LNCaP clone FGC (cell line): ENCODE measurements around the gene NAT10.

Source experiments
- DNase-seq: peaks from one replicate; pipeline ENCODE4 v3.0.0-alpha.2; 2011; ENCODE audit warnings: low read depth
- H3K4me3 ChIP-seq: 2 replicates; pipeline ENCODE4 v1.5.1; 2011; ENCODE audit warnings: mild to moderate bottlenecking, low read depth, low read length, control low read depth
- CTCF ChIP-seq: IDR thresholded peaks from 2 replicates; pipeline ENCODE4 v1.5.1; 2012; ENCODE audit warnings: mild to moderate bottlenecking; ENCODE audit not compliant: control insufficient read depth, insufficient read depth; ENCODE audit errors: extremely low read depth

Gene NAT10

GRCh38 chr11:34162493-34162820 lies 57.0 kb downstream of the NAT10 start:
- no peak for DNase-seq
- H3K4me3 ChIP-seq = no peak overlapping the region
- no peak for TF ChIP-seq CTCF

GRCh38 chr11:34162856-34163255 lies 57.4 kb downstream of the NAT10 start:
- no peak for TF ChIP-seq CTCF
- no peak for DNase-seq
- no peak overlapping the region for H3K4me3 ChIP-seq

GRCh38 chr11:34165121-34165520 lies 59.7 kb downstream of the NAT10 start:
- H3K4me3 ChIP-seq = no peak overlapping the region
- DNase-seq = no peak
- TF ChIP-seq CTCF = no peak

GRCh38 chr11:34165786-34166555 lies 60.5 kb downstream of the NAT10 start:
- H3K4me3 ChIP-seq = no peak overlapping the region
- TF ChIP-seq CTCF = no peak
- no peak for DNase-seq

GRCh38 chr11:34166806-34167740 lies 61.6 kb downstream of the NAT10 start:
- no peak overlapping the region for H3K4me3 ChIP-seq
- DNase-seq = no peak
- TF ChIP-seq CTCF = no peak

GRCh38 chr11:34167961-34168360 lies 62.5 kb downstream of the NAT10 start:
- DNase-seq = peak; percentile 46
- TF ChIP-seq CTCF = no peak
- no peak overlapping the region for H3K4me3 ChIP-seq
